ENCODE results near the gene MFAP2. TPM values are rescaled to one million over a fixed set of nuclear protein-coding genes. Genes with fewer than 3 reads are reported as not detected.

MFAP2 gene
- total and polyA plus RNA-seq, 7 donors, result 3.6 to 26.6 (median 9.9) TPM; not detected in 1

DNA sequence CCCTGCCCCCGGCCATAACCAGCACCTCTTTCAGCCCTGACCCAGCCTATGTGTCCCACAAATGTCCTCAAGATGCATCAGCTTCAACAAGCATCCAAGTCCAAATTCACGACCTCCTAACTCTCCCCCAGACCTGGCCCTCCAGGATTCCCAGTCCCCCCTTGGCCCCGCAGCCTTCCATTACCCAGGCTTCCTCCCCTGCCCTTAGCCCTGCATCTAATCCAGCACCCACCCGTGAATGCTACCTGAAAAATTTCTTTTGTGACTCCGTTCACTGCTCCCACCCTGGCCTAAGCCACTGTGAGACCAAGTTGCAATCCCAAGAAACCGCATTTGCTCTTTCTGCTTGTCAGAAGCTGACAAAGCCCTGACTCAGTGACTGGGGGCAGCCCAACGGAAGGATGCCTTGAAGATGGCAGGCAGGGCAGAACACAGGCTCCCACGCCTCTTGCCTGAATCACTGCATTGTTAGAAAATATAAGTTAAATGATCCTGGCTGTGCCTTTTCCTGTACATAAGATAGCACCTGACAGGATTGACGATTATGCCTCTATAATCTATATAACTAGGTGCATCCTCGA, 939 bp upstream of the MFAP2 start:
- Histone ChIP-seq H3K27me3 (peaks cover 3 to 22% (median 14%) of the 10 kb centered on the region in 3 donors), H3K9me3 (no peaks in the 10 kb centered on the region), H3K36me3 (peaks cover 0 to 9% (median 7%) of the 10 kb centered on the region in 4 donors), H3K4me3 (no peak overlapping the region), H3K27ac (peak overlapping the region in 2 of 4 donors; percentile 67 to 82), H3K4me1 (peaks cover 2 to 40% (median 26%) of the 10 kb centered on the region in 4 donors)
- no peak for TF ChIP-seq POLR2A (IDR thresholded peaks at IDR 0.05)
- TF ChIP-seq EP300 (IDR thresholded peaks at IDR 0.05), result no peak
- TF ChIP-seq, protein P1, sequence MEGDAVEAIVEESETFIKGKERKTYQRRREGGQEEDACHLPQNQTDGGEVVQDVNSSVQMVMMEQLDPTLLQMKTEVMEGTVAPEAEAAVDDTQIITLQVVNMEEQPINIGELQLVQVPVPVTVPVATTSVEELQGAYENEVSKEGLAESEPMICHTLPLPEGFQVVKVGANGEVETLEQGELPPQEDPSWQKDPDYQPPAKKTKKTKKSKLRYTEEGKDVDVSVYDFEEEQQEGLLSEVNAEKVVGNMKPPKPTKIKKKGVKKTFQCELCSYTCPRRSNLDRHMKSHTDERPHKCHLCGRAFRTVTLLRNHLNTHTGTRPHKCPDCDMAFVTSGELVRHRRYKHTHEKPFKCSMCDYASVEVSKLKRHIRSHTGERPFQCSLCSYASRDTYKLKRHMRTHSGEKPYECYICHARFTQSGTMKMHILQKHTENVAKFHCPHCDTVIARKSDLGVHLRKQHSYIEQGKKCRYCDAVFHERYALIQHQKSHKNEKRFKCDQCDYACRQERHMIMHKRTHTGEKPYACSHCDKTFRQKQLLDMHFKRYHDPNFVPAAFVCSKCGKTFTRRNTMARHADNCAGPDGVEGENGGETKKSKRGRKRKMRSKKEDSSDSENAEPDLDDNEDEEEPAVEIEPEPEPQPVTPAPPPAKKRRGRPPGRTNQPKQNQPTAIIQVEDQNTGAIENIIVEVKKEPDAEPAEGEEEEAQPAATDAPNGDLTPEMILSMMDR (IDR thresholded peaks at IDR 0.05), result no peak
- TF ChIP-seq POLR2AphosphoS5 (IDR thresholded peaks at IDR 0.05), result no peak
- intact Hi-C loops (cut with DNase I), result no loop called here
- no peak for DNase-seq
- WGBS, 2 donors, result 76 to 89% methylated on average over 10 of the region's 10 CpGs

DNA sequence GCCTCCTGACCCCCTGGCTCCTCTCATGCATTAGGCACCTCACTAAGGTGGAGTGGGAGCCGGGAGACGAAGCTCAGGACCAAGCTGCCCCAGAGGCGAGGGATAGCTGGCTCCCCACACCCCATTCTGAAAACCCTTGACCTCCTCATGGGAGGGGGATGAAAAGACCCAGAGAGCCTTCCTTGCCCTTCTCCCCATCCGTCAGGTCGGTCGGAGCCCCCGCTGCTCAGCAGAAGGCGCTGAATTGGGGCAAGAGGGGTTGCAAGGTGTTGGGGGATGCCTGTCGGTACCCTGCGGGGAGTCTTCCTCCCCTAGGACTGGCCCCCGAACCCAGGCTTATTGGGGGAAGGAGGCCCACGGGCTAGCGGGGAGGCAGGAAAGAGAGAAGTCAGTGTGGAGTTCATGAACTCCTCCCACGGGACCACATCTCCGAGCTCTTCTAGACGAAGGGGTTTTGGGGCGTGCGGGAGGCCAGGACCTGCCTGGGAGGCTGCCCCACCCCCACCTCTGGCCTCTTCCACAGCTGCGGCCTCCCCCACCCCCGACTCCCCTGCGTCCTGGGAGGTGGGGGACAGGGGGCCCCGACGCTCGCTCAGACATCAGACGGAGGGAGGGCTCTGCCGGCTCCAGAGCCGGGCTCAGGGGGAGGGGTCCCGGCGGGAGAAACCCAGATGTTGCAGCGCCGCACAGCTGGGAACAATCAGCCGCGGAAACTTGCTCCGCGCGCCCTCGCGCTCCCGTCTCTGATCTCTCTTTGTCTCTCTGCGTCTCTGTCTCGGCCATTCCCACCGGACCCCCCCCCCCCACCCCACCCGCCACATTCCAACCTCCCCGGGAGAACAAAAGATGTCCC, 719 bp downstream of the MFAP2 start:
- Histone ChIP-seq H3K9me3 (no peaks in the 10 kb centered on the region), H3K4me1 (peaks cover 2 to 44% (median 24%) of the 10 kb centered on the region in 4 donors), H3K4me3 (peak overlapping the region; percentile 46 to 60 (median 50)), H3K36me3 (no peaks in the 10 kb centered on the region), H3K27me3 (peaks cover 3 to 22% (median 14%) of the 10 kb centered on the region in 3 donors), H3K27ac (peak overlapping the region; percentile 67 to 83 (median 76))
- intact Hi-C loops (cut with DNase I), result no loop called here
- peak; percentile 82 for DNase-seq
- WGBS, 2 donors, result 18 to 24% methylated on average over 44 of the region's 44 CpGs
- peak in 1 of 4 donors; percentile 15 for TF ChIP-seq POLR2AphosphoS5 (IDR thresholded peaks at IDR 0.05)
- TF ChIP-seq, protein P1 (IDR thresholded peaks at IDR 0.05), result no peak

DNA sequence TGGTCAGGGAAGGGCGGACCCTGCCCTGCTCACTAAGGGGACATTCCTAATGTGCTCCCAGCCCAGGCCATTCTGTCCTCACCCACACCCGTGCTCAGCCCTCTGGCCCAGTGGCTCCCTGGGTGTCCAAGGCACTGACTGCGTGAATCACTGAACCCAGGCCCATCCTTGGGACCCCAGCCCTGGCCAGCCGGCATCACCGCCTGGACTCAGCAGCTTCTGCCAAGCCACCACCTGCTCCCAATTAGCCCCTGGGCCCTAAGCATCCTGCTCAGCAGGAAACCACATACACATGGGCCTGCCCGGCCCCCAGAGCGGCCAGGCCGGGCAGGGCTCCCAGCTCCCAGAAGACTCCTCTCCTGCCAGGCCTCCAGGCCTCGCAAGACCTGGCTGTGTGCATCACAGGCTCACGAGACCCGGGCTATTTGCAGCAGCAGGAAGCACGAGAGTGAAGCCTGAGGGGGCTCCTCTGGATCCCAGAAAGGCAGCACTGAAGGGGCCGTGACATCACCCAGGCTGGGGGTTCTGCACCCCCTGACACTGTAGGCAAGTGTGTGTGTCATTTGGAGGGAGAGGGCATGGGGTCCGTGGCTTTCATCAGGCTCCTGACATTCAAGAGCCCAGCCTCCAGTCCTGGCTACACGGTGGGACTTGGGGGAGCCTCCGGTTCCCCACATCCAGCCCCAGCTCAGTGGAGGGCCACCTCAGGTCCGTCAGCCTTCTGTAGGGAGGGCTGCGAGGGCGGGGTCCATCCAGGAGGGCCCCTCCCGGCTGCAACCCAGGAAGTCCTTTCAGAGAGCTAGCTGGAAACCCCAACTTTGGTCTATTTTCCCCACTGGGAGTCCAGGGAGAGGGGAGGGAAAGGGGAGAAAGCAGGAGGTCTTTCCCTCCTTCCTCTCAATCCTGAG, 1.6 kb downstream of the MFAP2 start:
- TF ChIP-seq POLR2A (IDR thresholded peaks at IDR 0.05) (peak in 1 of 2 donors; percentile 42), EP300 (IDR thresholded peaks at IDR 0.05) (peak in 1 of 4 donors; percentile 30), POLR2AphosphoS5 (IDR thresholded peaks at IDR 0.05) (peak; percentile 40 to 73 (median 68))
- TF ChIP-seq, protein P1 (IDR thresholded peaks at IDR 0.05), result no peak
- intact Hi-C loops (cut with DNase I), result no loop called here
- Histone ChIP-seq H3K4me3 (peak overlapping the region; percentile 46 to 60 (median 50)), H3K27ac (peak overlapping the region; percentile 67 to 83 (median 76)), H3K36me3 (no peaks in the 10 kb centered on the region), H3K27me3 (peaks cover 3 to 22% (median 14%) of the 10 kb centered on the region in 3 donors), H3K9me3 (no peaks in the 10 kb centered on the region), H3K4me1 (peaks cover 2 to 40% (median 21%) of the 10 kb centered on the region in 4 donors)
- WGBS, 2 donors, result 61 to 75% methylated on average over 20 of the region's 20 CpGs
- peak; percentile 92 for DNase-seq

DNA sequence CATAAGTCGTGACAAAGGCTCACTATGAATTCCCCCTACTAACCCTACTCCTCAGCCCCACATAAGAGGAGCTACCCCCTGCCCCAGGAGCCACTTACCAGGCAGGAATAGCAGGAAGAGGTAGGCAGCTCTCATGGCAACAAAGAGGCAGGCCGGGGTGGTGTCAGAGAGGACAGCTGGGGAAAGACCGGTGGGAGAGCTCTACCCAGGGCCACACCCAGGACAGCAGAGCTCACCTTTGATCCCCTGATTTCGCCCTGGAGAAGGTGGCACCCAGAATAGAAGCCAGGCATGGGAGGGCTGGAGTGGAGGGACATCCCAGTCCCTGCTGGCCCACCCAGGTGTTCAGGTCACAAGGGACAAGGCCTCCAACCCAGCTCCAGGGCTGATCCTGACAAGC, 2.3 kb downstream of the MFAP2 start:
- Histone ChIP-seq H3K36me3 (no peaks in the 10 kb centered on the region), H3K9me3 (no peaks in the 10 kb centered on the region), H3K27me3 (peaks cover 3 to 22% (median 14%) of the 10 kb centered on the region in 3 donors), H3K4me1 (peaks cover 2 to 40% (median 21%) of the 10 kb centered on the region in 4 donors), H3K4me3 (peak overlapping the region in 1 of 4 donors; percentile 53), H3K27ac (peak overlapping the region; percentile 67 to 83 (median 76))
- TF ChIP-seq POLR2AphosphoS5 (IDR thresholded peaks at IDR 0.05), result no peak
- no peak for TF ChIP-seq POLR2A (IDR thresholded peaks at IDR 0.05)
- no peak for TF ChIP-seq EP300 (IDR thresholded peaks at IDR 0.05)
- TF ChIP-seq, protein P1 (IDR thresholded peaks at IDR 0.05), result no peak
- WGBS, 2 donors, result 27 to 71% methylated on average over 4 of the region's 4 CpGs
- intact Hi-C loops (cut with DNase I), result no loop called here
- no peak for DNase-seq
